HepG2 (cell line): Measurements from ENCODE around the gene AP1S3. TPM values are rescaled to one million over a fixed set of nuclear protein-coding genes. Genes with fewer than 3 reads are reported as not detected.

Experiments used
- BCL6 ChIP-seq: IDR thresholded peaks from 2 replicates; pipeline ENCODE4 v1.6.1; 2016; ENCODE audit warnings: missing genetic modification reagents, missing compliant biosample characterization
- FOXO1 ChIP-seq: sonication (generic); formaldehyde crosslinking; IDR thresholded peaks from 2 replicates; pipeline ENCODE4 v1.4.0; 2020; ENCODE audit warnings: missing genetic modification reagents
- HDAC2 ChIP-seq: sonication (generic); formaldehyde crosslinking; IDR thresholded peaks from 2 replicates; pipeline ENCODE4 v1.4.0; 2020; ENCODE audit warnings: missing genetic modification reagents
- HMG20A ChIP-seq: IDR thresholded peaks from 2 replicates; pipeline ENCODE4 v1.6.1; 2016; ENCODE audit warnings: borderline replicate concordance
- HMGA1 ChIP-seq: sonication (generic); formaldehyde crosslinking; conservative IDR thresholded peaks from 2 replicates; pipeline ENCODE4 v1.4.0; 2020; ENCODE audit warnings: missing genetic modification reagents
- MED1 ChIP-seq: sonication (generic); formaldehyde crosslinking; IDR thresholded peaks from 2 replicates; pipeline ENCODE4 v1.4.0; 2020; ENCODE audit warnings: missing genetic modification reagents
- POGZ ChIP-seq: sonication (generic); formaldehyde crosslinking; IDR thresholded peaks from 2 replicates; pipeline ENCODE4 v1.4.0; 2020; ENCODE audit warnings: mild to moderate bottlenecking, missing genetic modification reagents
- SOX13 ChIP-seq, 3 experiments: fragments of 450-650 bp in 1 of 3; sonication (generic) in 1 of 3; formaldehyde crosslinking in 1 of 3; IDR thresholded peaks in 2 of 3; conservative IDR thresholded peaks in 1 of 3; 2 replicates each; pipeline versions ENCODE4 v1.5.0 to v1.6.1; 2016 to 2020; ENCODE audit warnings: antibody characterized with exemption in 1 of 3, mild to moderate bottlenecking in 1 of 3, missing compliant biosample characterization in 1 of 3, missing genetic modification reagents in 1 of 3, moderate library complexity in 1 of 3
- TEAD3 ChIP-seq: optimal IDR thresholded peaks from 2 replicates; pipeline ENCODE3; 2016; ENCODE audit warnings: borderline replicate concordance
- TGIF2 ChIP-seq: IDR thresholded peaks from 2 replicates; pipeline ENCODE4 v1.6.1; 2016; ENCODE audit warnings: control low read depth, missing compliant biosample characterization
- XRCC5 ChIP-seq: fragments of 200-400 bp; formaldehyde crosslinking; optimal IDR thresholded peaks from 2 replicates; pipeline ENCODE3; 2017; ENCODE audit warnings: mild to moderate bottlenecking, low read length
- ZMYM2 ChIP-seq: sonication (generic); formaldehyde crosslinking; IDR thresholded peaks from 2 replicates; pipeline ENCODE4 v1.8.0; 2022; ENCODE audit warnings: mild to moderate bottlenecking, missing genetic modification reagents
- ZNF644 ChIP-seq: IDR thresholded peaks from 2 replicates; pipeline ENCODE4 v1.6.1; 2016; ENCODE audit warnings: low read depth
- polyA plus RNA-seq, 8 experiments: library from polyadenylated mRNA; depleted of rRNA in 3 of 8; stranded (reverse) in 7 of 8; unstranded in 1 of 8; fragments of >200 nt; fragmentation: Illumina TruSeq in 4 of 8; extraction: Trizol in 4 of 8; gene quantifications; 2 replicates each; pipeline versions ENCODE4 v1.2.1 to v1.2.3, GENCODE V29; 2011 to 2016; ENCODE audit warnings: low read depth in 4 of 8, missing spikeins in 1 of 8, mixed read lengths in 1 of 8; ENCODE audit not compliant: insufficient read depth in 1 of 8
- total RNA-seq, 5 experiments: library from RNA; depleted of rRNA; stranded (reverse); fragments of >200 nt; fragmentation: Illumina TruSeq; extraction: Trizol; gene quantifications; 2 replicates each; pipeline ENCODE4 v1.2.3, GENCODE V29; 2016; ENCODE audit warnings: low read depth in 1 of 5
- TF ChIP-seq, protein P1 (sequence below): sonication (generic); formaldehyde crosslinking; IDR thresholded peaks from 2 replicates; pipeline ENCODE4 v1.5.1; 2020; ENCODE audit warnings: mild to moderate bottlenecking, missing genetic modification reagents, borderline replicate concordance
- TF ChIP-seq, protein P2 (sequence below): IDR thresholded peaks from 2 replicates; pipeline ENCODE4 v1.6.1; 2018; ENCODE audit warnings: missing genetic modification reagents, mild to moderate bottlenecking, missing compliant biosample characterization
- TF ChIP-seq, protein P3 (sequence below): sonication (generic); formaldehyde crosslinking; IDR thresholded peaks from 2 replicates; pipeline ENCODE4 v1.4.0; 2020; ENCODE audit warnings: missing genetic modification reagents
- TF ChIP-seq, protein P4 (sequence below): sonication (generic); formaldehyde crosslinking; IDR thresholded peaks from 2 replicates; pipeline ENCODE4 v1.5.0; 2020; ENCODE audit warnings: missing genetic modification reagents
- TF ChIP-seq, protein P5 (sequence below): sonication (generic); formaldehyde crosslinking; IDR thresholded peaks from 2 replicates; pipeline ENCODE4 v1.8.0; 2022; ENCODE audit warnings: mild to moderate bottlenecking, missing genetic modification reagents

Gene AP1S3
- total and polyA plus RNA-seq, 2 of the 13 experiments (the other 11 are each of a cell fraction or from before 2014, with no cell fraction given) = 3.0 to 16.3 TPM

DNA sequence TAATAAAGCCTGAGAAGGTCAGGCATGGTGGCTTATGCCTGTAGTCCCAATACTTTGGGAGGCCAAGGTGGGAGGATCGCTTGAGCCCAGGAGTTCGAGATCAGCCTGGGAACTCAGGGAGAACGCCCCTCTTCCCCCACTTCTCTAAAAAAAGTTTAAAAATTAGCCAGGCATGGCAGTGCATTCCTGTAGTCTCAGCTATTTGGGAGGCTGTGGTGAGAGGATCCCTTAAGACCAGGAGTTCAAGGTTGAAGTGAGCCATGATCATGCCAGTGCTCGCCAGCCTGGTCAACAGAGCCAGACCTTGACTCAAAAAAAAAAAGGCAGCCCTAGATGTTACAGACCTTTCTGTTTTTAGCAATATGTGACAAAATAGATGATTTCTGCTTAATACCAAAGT lies 83.4 kb downstream of the AP1S3 start (continued):
- TF ChIP-seq, protein P1, sequence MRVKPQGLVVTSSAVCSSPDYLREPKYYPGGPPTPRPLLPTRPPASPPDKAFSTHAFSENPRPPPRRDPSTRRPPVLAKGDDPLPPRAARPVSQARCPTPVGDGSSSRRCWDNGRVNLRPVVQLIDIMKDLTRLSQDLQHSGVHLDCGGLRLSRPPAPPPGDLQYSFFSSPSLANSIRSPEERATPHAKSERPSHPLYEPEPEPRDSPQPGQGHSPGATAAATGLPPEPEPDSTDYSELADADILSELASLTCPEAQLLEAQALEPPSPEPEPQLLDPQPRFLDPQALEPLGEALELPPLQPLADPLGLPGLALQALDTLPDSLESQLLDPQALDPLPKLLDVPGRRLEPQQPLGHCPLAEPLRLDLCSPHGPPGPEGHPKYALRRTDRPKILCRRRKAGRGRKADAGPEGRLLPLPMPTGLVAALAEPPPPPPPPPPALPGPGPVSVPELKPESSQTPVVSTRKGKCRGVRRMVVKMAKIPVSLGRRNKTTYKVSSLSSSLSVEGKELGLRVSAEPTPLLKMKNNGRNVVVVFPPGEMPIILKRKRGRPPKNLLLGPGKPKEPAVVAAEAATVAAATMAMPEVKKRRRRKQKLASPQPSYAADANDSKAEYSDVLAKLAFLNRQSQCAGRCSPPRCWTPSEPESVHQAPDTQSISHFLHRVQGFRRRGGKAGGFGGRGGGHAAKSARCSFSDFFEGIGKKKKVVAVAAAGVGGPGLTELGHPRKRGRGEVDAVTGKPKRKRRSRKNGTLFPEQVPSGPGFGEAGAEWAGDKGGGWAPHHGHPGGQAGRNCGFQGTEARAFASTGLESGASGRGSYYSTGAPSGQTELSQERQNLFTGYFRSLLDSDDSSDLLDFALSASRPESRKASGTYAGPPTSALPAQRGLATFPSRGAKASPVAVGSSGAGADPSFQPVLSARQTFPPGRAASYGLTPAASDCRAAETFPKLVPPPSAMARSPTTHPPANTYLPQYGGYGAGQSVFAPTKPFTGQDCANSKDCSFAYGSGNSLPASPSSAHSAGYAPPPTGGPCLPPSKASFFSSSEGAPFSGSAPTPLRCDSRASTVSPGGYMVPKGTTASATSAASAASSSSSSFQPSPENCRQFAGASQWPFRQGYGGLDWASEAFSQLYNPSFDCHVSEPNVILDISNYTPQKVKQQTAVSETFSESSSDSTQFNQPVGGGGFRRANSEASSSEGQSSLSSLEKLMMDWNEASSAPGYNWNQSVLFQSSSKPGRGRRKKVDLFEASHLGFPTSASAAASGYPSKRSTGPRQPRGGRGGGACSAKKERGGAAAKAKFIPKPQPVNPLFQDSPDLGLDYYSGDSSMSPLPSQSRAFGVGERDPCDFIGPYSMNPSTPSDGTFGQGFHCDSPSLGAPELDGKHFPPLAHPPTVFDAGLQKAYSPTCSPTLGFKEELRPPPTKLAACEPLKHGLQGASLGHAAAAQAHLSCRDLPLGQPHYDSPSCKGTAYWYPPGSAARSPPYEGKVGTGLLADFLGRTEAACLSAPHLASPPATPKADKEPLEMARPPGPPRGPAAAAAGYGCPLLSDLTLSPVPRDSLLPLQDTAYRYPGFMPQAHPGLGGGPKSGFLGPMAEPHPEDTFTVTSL = peak; percentile 32; the same call in 1 of the 2 replicates
- TF ChIP-seq POGZ (CRISPR knock-in tag) = peak; percentile 59
- TF ChIP-seq ZMYM2 (CRISPR knock-in tag) = peak; percentile 47; the same call in 1 of the 2 replicates
- peak; percentile 25; the same call in 1 of the 2 replicates for TF ChIP-seq MED1 (CRISPR knock-in tag)
- TF ChIP-seq TEAD3 = peak; percentile 72
- TF ChIP-seq, protein P2, sequence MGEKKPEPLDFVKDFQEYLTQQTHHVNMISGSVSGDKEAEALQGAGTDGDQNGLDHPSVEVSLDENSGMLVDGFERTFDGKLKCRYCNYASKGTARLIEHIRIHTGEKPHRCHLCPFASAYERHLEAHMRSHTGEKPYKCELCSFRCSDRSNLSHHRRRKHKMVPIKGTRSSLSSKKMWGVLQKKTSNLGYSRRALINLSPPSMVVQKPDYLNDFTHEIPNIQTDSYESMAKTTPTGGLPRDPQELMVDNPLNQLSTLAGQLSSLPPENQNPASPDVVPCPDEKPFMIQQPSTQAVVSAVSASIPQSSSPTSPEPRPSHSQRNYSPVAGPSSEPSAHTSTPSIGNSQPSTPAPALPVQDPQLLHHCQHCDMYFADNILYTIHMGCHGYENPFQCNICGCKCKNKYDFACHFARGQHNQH (CRISPR knock-in tag) = 0 out of 2 replicates have a peak, but pooled peaks have one; percentile 36
- TF ChIP-seq, protein P3, sequence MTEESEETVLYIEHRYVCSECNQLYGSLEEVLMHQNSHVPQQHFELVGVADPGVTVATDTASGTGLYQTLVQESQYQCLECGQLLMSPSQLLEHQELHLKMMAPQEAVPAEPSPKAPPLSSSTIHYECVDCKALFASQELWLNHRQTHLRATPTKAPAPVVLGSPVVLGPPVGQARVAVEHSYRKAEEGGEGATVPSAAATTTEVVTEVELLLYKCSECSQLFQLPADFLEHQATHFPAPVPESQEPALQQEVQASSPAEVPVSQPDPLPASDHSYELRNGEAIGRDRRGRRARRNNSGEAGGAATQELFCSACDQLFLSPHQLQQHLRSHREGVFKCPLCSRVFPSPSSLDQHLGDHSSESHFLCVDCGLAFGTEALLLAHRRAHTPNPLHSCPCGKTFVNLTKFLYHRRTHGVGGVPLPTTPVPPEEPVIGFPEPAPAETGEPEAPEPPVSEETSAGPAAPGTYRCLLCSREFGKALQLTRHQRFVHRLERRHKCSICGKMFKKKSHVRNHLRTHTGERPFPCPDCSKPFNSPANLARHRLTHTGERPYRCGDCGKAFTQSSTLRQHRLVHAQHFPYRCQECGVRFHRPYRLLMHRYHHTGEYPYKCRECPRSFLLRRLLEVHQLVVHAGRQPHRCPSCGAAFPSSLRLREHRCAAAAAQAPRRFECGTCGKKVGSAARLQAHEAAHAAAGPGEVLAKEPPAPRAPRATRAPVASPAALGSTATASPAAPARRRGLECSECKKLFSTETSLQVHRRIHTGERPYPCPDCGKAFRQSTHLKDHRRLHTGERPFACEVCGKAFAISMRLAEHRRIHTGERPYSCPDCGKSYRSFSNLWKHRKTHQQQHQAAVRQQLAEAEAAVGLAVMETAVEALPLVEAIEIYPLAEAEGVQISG (CRISPR knock-in tag) = no peak
- 0 out of 2 replicates have a peak, but pooled peaks have one; percentile 32 for TF ChIP-seq BCL6
- TF ChIP-seq, protein P4, sequence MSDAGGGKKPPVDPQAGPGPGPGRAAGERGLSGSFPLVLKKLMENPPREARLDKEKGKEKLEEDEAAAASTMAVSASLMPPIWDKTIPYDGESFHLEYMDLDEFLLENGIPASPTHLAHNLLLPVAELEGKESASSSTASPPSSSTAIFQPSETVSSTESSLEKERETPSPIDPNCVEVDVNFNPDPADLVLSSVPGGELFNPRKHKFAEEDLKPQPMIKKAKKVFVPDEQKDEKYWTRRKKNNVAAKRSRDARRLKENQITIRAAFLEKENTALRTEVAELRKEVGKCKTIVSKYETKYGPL (CRISPR knock-in tag) = no peak
- 0 out of 2 replicates have a peak, but pooled peaks have one; percentile 16 for TF ChIP-seq FOXO1 (CRISPR knock-in tag)
- no peak for TF ChIP-seq SOX13 (IDR thresholded peaks at IDR 0.05)
- peak in 1 of 2 experiments; percentile 19; a peak in 1 of 4 replicates for TF ChIP-seq SOX13 (CRISPR knock-in tag; conservative IDR thresholded peaks at IDR 0.05 in 1 of 2, IDR thresholded peaks at IDR 0.05 in 1 of 2)
- peak; percentile 33; the same call in 1 of the 2 replicates for TF ChIP-seq HMG20A
- TF ChIP-seq ZNF644 (CRISPR knock-in tag) = peak; percentile 79; the same call in 1 of the 2 replicates
- no peak for TF ChIP-seq XRCC5
- TF ChIP-seq HDAC2 (CRISPR knock-in tag) = peak; percentile 33; the same call in 1 of the 2 replicates
- no peak for TF ChIP-seq HMGA1
- TF ChIP-seq TGIF2 = no peak
- TF ChIP-seq, protein P5, sequence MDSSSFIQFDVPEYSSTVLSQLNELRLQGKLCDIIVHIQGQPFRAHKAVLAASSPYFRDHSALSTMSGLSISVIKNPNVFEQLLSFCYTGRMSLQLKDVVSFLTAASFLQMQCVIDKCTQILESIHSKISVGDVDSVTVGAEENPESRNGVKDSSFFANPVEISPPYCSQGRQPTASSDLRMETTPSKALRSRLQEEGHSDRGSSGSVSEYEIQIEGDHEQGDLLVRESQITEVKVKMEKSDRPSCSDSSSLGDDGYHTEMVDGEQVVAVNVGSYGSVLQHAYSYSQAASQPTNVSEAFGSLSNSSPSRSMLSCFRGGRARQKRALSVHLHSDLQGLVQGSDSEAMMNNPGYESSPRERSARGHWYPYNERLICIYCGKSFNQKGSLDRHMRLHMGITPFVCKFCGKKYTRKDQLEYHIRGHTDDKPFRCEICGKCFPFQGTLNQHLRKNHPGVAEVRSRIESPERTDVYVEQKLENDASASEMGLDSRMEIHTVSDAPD = 0 out of 2 replicates have a peak, but pooled peaks have one; percentile 61
